H1 (cell line): ENCODE results near the gene MYLK2. TPM values are rescaled to one million over a fixed set of nuclear protein-coding genes. Genes with fewer than 3 reads are reported as not detected.

Experiments used
- polyA plus RNA-seq, 7 experiments: library from polyadenylated mRNA; depleted of rRNA in 3 of 7; stranded (reverse) in 5 of 7; unstranded in 2 of 7; fragments of >200 nt in 5 of 7; fragments of 200-250 nt in 2 of 7; gene quantifications; 1 replicate in 5 of 7; 2 replicates in 1 of 7; 4 replicates in 1 of 7; pipeline versions ENCODE4 v1.2.1 to v1.2.3, GENCODE V29; 2011 to 2013; ENCODE audit warnings: missing spikeins in 2 of 7, mixed read lengths in 2 of 7
- total RNA-seq: library from RNA; stranded (reverse); fragmentation: NEBNext Ultra II Directional; extraction: Animal tissue kit (Norgen Biotek cat#: 25700); gene quantifications from 2 replicates; pipeline ENCODE4 v1.2.1, GENCODE V29; 2021
- TF ChIP-seq, protein P1 (sequence below): fragments of 300-600 bp; sonication (generic); IDR thresholded peaks from 2 replicates; pipeline ENCODE4 v1.7.1; 2012; ENCODE audit warnings: low read length, moderate library complexity, mild to moderate bottlenecking, inconsistent platforms; ENCODE audit not compliant: insufficient replicate concordance

The MYLK2 gene
- total and polyA plus RNA-seq, 2 of the 8 experiments (the other 6 are each of a cell fraction or from before 2014, with no cell fraction given), result 0.22 to 0.26 TPM

DNA sequence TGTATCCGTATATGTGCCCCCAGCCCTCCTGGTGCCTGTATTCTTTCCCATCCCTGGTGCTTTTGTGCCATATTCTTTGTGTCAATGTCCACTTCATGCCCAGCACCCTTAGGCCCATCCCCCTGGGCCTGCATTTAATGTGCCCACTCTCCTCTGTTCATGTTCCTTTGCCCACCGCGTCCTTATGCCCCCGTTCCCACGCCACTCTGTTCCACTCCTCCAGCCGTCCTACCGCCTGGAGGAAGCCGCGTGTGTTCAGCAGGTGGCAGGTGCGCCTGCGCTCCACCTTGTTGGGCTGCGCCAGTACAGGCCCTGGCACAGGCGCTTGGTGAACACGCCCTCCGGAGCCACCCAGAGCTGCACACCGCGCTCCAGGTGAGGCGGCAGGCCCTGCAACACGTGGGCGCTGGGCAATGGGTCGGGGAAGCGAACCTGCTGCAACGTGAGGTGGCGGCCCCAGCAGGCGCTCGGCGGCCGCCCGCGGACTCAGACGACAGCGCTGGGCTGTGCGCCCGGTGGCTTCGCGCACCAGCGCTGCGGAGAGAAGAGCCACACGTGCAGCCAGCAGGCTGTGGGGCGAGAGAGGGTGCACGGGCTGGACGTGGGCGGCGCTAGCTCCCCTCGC is 30.3 kb downstream of the MYLK2 start (continued):
- TF ChIP-seq, protein P1, sequence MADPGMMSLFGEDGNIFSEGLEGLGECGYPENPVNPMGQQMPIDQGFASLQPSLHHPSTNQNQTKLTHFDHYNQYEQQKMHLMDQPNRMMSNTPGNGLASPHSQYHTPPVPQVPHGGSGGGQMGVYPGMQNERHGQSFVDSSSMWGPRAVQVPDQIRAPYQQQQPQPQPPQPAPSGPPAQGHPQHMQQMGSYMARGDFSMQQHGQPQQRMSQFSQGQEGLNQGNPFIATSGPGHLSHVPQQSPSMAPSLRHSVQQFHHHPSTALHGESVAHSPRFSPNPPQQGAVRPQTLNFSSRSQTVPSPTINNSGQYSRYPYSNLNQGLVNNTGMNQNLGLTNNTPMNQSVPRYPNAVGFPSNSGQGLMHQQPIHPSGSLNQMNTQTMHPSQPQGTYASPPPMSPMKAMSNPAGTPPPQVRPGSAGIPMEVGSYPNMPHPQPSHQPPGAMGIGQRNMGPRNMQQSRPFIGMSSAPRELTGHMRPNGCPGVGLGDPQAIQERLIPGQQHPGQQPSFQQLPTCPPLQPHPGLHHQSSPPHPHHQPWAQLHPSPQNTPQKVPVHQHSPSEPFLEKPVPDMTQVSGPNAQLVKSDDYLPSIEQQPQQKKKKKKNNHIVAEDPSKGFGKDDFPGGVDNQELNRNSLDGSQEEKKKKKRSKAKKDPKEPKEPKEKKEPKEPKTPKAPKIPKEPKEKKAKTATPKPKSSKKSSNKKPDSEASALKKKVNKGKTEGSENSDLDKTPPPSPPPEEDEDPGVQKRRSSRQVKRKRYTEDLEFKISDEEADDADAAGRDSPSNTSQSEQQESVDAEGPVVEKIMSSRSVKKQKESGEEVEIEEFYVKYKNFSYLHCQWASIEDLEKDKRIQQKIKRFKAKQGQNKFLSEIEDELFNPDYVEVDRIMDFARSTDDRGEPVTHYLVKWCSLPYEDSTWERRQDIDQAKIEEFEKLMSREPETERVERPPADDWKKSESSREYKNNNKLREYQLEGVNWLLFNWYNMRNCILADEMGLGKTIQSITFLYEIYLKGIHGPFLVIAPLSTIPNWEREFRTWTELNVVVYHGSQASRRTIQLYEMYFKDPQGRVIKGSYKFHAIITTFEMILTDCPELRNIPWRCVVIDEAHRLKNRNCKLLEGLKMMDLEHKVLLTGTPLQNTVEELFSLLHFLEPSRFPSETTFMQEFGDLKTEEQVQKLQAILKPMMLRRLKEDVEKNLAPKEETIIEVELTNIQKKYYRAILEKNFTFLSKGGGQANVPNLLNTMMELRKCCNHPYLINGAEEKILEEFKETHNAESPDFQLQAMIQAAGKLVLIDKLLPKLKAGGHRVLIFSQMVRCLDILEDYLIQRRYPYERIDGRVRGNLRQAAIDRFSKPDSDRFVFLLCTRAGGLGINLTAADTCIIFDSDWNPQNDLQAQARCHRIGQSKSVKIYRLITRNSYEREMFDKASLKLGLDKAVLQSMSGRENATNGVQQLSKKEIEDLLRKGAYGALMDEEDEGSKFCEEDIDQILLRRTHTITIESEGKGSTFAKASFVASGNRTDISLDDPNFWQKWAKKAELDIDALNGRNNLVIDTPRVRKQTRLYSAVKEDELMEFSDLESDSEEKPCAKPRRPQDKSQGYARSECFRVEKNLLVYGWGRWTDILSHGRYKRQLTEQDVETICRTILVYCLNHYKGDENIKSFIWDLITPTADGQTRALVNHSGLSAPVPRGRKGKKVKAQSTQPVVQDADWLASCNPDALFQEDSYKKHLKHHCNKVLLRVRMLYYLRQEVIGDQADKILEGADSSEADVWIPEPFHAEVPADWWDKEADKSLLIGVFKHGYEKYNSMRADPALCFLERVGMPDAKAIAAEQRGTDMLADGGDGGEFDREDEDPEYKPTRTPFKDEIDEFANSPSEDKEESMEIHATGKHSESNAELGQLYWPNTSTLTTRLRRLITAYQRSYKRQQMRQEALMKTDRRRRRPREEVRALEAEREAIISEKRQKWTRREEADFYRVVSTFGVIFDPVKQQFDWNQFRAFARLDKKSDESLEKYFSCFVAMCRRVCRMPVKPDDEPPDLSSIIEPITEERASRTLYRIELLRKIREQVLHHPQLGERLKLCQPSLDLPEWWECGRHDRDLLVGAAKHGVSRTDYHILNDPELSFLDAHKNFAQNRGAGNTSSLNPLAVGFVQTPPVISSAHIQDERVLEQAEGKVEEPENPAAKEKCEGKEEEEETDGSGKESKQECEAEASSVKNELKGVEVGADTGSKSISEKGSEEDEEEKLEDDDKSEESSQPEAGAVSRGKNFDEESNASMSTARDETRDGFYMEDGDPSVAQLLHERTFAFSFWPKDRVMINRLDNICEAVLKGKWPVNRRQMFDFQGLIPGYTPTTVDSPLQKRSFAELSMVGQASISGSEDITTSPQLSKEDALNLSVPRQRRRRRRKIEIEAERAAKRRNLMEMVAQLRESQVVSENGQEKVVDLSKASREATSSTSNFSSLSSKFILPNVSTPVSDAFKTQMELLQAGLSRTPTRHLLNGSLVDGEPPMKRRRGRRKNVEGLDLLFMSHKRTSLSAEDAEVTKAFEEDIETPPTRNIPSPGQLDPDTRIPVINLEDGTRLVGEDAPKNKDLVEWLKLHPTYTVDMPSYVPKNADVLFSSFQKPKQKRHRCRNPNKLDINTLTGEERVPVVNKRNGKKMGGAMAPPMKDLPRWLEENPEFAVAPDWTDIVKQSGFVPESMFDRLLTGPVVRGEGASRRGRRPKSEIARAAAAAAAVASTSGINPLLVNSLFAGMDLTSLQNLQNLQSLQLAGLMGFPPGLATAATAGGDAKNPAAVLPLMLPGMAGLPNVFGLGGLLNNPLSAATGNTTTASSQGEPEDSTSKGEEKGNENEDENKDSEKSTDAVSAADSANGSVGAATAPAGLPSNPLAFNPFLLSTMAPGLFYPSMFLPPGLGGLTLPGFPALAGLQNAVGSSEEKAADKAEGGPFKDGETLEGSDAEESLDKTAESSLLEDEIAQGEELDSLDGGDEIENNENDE, result no peak
